ENCODE data around the gene MKI67. TPM values are rescaled to one million over a fixed set of nuclear protein-coding genes. Genes with fewer than 3 reads are reported as not detected.

The MKI67 gene
- total RNA-seq, 1 donor from 2014 or later: 1.2 TPM

- intact Hi-C loops (cut with micrococcal nuclease): no loop called here
- Histone ChIP-seq H3K9me3 (replicated peaks) (no peaks in the 10 kb centered on the region), H3K4me1 (peaks cover 56% of the 10 kb centered on the region), H3K36me3 (peaks cover 7% of the 10 kb centered on the region), H3K27ac (replicated peaks) (no peak overlapping the region), H3K4me3 (no peak overlapping the region), H3K27me3 (ENCODE audit: low read depth) (no peaks in the 10 kb centered on the region)
- no peak for TF ChIP-seq CTCF (IDR thresholded peaks at IDR 0.05; ENCODE audit: borderline replicate concordance)
- no peak for DNase-seq
Measured at GRCh38 chr10:128046953-128047290, 79.3 kb downstream of the MKI67 start.

Other genes with a start within 250 kb of the MKI67 start
- gene CLRN3, start 233.5 kb downstream of the MKI67 start, total RNA-seq: not detected
- 13.8 TPM for gene PTPRE, start 219.3 kb downstream of the MKI67 start, total RNA-seq

Data from left ventricle myocardium inferior (tissue), 1 donor.